ENCODE measurements around the gene TLX3. TPM values are rescaled to one million over a fixed set of nuclear protein-coding genes. Genes with fewer than 3 reads are reported as not detected.

The TLX3 gene
- polyA plus RNA-seq, 1 donor (not counting 4 experiments of a cell fraction or from before 2014, with no cell fraction given): not detected

GRCh38 chr5:171270136-171270535, 38.9 kb upstream of the TLX3 start:
- Histone ChIP-seq H3K9me3 (ENCODE audit: control insufficient read depth, low read depth, low read length) (no peaks in the 10 kb centered on the region), H3K4me1 (ENCODE audit: control insufficient read depth, extremely low read depth, insufficient read depth, low read length) (no peaks in the 10 kb centered on the region), H3K9ac (ENCODE audit: control insufficient read depth, extremely low read depth, insufficient read depth, low read length) (no peak overlapping the region), H3K27ac (ENCODE audit: control insufficient read depth, insufficient read depth, low read length) (no peak overlapping the region), H3K36me3 (ENCODE audit: control insufficient read depth in 2 of 2, extremely low read depth in 1 of 2, insufficient read depth in 2 of 2, low read length in 2 of 2) (no peaks in the 10 kb centered on the region), H3K4me2 (ENCODE audit: control insufficient read depth, extremely low read depth, insufficient read depth, low read depth, low read length) (no peak overlapping the region), H3K4me3 (ENCODE audit: control insufficient read depth in 2 of 3, extremely low read depth in 1 of 3, insufficient read depth in 2 of 3, low read depth in 1 of 3, low read length in 3 of 3) (no peak overlapping the region), H2AFZ (ENCODE audit: control insufficient read depth, low read length) (no peak overlapping the region), H3K27me3 (ENCODE audit: control insufficient read depth, extremely low read depth, insufficient read depth, low read length) (no peaks in the 10 kb centered on the region), H3K9me1 (ENCODE audit: control insufficient read depth, extremely low read depth, insufficient read depth, low read length) (no peaks in the 10 kb centered on the region), H3K79me2 (ENCODE audit: control insufficient read depth, insufficient read depth, low read length) (no peaks in the 10 kb centered on the region), H4K20me1 (ENCODE audit: control insufficient read depth, extremely low read depth, insufficient read depth, low read length) (no peaks in the 10 kb centered on the region)
- DNase-seq (ENCODE audit: low read depth, low spot score) (no peak), FAIRE-seq (no peak)
- dilution Hi-C loops (cut with MboI; ENCODE audit: extremely low pct_ligation_motif_present, low sequenced_read_pairs): no loop called here
- no peak for TF ChIP-seq EZH2 (IDR thresholded peaks at IDR 0.05; ENCODE audit: low read length)
- TF ChIP-seq CTCF (optimal IDR thresholded peaks at IDR 0.05 in 1 of 3, IDR thresholded peaks at IDR 0.05 in 1 of 3, conservative IDR thresholded peaks at IDR 0.05 in 1 of 3; ENCODE audit: extremely low read depth in 1 of 3, insufficient read depth in 2 of 3, low read length in 3 of 3): no peak

- H3K79me2 ChIP-seq (ENCODE audit: control insufficient read depth, insufficient read depth, low read length): no peaks in the 10 kb centered on the region
- H3K4me3 ChIP-seq (ENCODE audit: control insufficient read depth in 2 of 3, extremely low read depth in 1 of 3, insufficient read depth in 2 of 3, low read depth in 1 of 3, low read length in 3 of 3): no peak overlapping the region
- FAIRE-seq: no peak
- TF ChIP-seq CTCF (optimal IDR thresholded peaks at IDR 0.05 in 1 of 3, IDR thresholded peaks at IDR 0.05 in 1 of 3, conservative IDR thresholded peaks at IDR 0.05 in 1 of 3; ENCODE audit: extremely low read depth in 1 of 3, insufficient read depth in 2 of 3, low read length in 3 of 3): no peak
- no peak for TF ChIP-seq EZH2 (IDR thresholded peaks at IDR 0.05; ENCODE audit: low read length)
- no peaks in the 10 kb centered on the region for H3K27me3 ChIP-seq (ENCODE audit: control insufficient read depth, extremely low read depth, insufficient read depth, low read length)
- H3K9ac ChIP-seq (ENCODE audit: control insufficient read depth, extremely low read depth, insufficient read depth, low read length): no peak overlapping the region
- dilution Hi-C loops (cut with MboI; ENCODE audit: extremely low pct_ligation_motif_present, low sequenced_read_pairs): no loop called here
- DNase-seq (ENCODE audit: low read depth, low spot score): no peak
- H3K9me3 ChIP-seq (ENCODE audit: control insufficient read depth, low read depth, low read length): no peaks in the 10 kb centered on the region
- no peak overlapping the region for H2AFZ ChIP-seq (ENCODE audit: control insufficient read depth, low read length)
- no peak overlapping the region for H3K27ac ChIP-seq (ENCODE audit: control insufficient read depth, insufficient read depth, low read length)
- H3K4me1 ChIP-seq (ENCODE audit: control insufficient read depth, extremely low read depth, insufficient read depth, low read length): no peaks in the 10 kb centered on the region
- H4K20me1 ChIP-seq (ENCODE audit: control insufficient read depth, extremely low read depth, insufficient read depth, low read length): no peaks in the 10 kb centered on the region
- H3K36me3 ChIP-seq (ENCODE audit: control insufficient read depth in 2 of 2, extremely low read depth in 1 of 2, insufficient read depth in 2 of 2, low read length in 2 of 2): no peaks in the 10 kb centered on the region
- H3K4me2 ChIP-seq (ENCODE audit: control insufficient read depth, extremely low read depth, insufficient read depth, low read depth, low read length): no peak overlapping the region
- H3K9me1 ChIP-seq (ENCODE audit: control insufficient read depth, extremely low read depth, insufficient read depth, low read length): no peaks in the 10 kb centered on the region
These were observed 37.2 kb upstream of the TLX3 start for GRCh38 chr5:171271798-171272197.

Measured in keratinocyte (primary cell).